Stimulated activated CD8-positive, alpha-beta memory T cell treated with anti-CD3 and anti-CD28 coated beads, Interleukin-15, amount 100 ng/mL, for 4 hours (primary cell): ENCODE data around the gene ZDBF2.
"Not testable (repeated sequence)": the region's sequence is repeated elsewhere in the genome, so short reads cannot be mapped to it uniquely, and the experiment has no call there.

Experiments
- DNase-seq, 2 donors: peaks; one replicate each; pipeline ENCODE4 v3.0.0-alpha.2; 2020; ENCODE audit warnings: low read depth in 2 of 2

ZDBF2 gene

DNA sequence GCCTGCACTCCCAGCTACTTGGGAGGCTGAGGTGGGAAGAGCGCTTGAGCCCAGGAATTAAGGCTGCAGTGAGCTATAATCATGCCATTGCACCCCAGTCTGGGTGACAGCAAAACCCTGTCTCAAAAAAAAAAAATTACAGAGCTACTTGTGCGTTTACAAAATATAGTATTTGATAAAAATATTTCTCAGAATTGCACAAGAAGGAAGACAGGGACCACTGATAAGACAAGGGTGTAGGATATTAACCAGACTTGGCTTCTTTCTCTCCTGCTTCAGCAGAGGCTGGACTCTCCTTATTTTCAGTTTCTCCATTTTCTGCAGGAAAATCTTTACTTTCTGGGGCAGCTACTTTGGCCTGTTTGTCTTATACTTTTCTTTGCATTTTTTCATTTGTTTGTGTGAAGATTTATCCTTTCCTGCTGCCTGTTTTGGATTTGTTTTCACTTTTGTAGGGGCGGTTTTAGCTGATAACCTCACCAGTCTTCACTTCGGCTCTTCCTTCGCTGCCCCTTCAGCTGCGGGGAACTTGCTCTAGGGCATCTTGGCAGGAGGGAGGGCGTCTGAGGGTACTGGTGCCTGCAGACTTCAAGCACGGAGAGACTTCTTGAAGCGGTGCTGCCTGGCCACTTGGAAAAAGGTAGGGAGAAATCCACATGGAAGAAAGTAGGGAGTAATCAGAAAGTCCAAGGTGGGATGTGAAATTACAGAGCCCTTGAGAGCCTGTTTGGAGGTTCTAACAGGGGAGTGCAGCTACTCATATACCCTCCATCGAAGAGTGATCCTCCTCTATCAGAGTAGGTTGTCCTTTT is 14.9 kb upstream of the ZDBF2 start:
- no peak for DNase-seq

GRCh38 chr2:206260188-206261012 is 14.1 kb upstream of the ZDBF2 start:
- DNase-seq, result no peak

DNA sequence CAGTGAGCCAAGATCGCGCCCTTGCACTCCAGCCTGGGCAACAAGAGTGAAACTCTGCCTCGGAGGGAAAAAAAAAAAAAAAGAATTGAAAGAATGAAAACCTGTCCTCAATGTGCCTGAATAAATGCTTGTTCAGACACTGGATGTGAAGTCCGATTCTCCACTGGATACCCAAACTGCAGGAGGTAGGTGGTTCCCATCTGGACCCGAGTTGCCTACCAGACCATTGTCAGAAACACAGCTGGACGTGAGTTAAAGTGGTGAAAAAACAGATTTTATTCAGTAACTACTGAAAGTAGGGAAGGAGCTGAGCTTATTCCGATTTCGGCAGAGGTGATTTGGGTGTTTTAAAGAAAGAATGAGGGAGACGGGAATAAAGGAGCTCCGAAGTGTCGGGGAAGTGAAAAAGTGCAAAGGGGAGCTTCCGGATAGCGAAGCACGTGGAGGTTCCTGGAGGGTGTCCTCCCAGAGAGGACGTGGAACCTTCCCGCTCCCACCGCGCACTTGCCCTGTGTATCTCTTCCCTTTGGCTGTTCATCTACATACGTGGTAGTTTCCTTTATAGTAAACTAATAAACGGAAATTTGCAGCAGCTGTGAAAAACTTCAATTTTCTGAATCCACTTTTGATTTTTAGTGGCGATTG is 10.4 kb upstream of the ZDBF2 start:
- no peak for DNase-seq

DNA sequence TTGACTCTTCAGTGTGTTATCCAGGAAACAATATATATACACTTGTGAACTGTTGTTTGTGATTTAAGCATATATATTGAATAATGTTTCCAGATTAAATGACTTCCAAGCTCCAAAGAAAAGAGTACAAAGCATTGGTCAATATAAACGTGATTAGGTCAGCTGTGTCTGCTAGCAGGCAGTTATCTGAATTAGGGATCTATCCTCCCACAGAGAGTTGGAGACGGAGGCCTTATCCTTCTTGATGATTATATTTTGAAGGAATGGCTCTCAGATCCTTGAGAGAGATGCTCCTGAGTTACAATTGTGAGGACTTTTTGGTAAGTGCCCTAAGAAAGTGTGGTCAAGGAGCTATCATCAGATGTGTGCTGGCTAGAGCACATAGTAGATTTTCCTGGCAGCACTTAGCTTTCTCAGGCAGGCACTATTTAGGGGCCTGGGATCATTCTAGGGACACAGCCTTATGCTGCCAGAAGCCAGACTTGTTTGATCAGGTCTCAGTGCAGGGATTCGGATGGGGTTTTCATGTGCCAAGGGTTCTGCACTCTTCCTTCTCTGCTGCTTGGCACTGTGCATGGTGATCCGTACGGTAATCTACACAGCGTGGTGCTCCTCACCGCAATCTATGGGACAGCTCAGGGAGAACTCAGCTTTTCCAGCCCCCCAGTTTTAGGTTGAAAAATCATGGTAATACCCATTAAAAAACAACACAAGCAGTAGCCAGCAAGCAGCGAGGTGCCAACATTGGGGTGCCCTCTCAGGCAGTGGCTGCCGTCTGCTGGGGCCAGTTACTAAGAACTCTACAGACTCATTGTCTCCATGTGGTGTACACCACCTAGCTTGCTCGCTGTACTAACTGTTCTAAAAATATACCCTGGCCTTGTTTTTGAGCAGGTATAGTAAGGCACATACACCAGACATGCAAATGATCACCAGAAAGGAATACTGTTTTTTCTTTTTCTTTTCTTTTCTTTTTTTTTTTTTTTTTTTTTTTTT is 8.0 kb upstream of the ZDBF2 start:
- DNase-seq, result no peak

GRCh38 chr2:206267567-206267966 is 6.9 kb upstream of the ZDBF2 start:
- DNase-seq, result no peak

DNA sequence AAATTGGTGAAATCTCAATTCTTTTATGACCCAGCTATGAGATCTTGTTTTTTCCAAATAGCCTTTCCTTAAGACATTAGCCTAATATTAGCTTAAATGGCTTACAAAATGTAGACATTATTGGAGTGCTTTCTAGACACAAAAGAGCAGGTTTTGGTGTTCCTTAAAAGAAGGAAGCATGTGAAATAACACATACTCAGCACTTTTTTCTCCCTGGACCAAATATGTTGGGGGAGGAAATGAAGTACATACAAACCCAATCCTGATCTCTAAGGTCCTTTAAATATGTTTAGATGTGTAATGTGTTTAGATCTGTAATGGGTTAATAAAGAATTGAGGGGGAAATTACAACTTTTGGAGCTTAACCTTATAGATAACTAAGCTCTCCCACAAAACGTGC is 3.4 kb upstream of the ZDBF2 start:
- no peak for DNase-seq

GRCh38 chr2:206273905-206274304 is 558 bp upstream of the ZDBF2 start:
- no peak for DNase-seq

- DNase-seq, result no peak
These were observed 1.0 kb downstream of the ZDBF2 start for GRCh38 chr2:206275312-206276055.

DNA sequence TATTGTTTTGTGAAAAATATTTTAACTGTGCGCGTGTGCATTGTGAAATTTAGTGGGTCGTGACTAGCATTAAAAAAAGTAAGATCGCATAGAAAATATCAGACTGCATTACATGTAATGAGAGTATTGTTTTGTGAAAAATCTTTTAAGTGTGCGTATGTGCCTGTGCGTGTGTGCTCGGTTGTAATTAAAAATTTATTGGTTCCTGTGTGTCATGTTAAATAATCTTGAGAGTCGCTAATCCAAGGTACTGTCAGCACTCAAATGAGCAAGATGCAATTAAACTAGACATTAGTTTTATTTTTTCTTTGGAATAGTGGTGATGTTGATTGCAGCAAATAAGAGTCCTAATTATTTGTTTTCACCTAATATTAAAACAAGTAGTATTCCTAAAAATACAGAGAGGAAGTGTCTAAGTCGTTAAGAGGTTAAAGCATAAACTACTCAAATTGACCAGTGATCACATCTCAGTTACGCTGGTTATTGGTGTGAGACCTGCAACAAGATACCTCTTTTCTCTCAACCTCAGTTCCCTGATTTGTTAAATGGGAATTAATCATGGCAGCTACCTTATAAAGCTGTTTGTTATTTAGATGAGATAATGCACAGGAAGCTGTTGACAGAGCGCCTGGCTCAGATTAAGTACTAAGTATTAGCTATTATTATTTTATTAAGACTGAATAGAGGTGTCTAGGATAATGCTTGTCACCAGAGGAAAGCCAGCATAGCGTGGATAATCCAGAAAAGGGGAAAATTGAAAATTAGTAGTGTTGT is 1.9 kb downstream of the ZDBF2 start:
- no peak for DNase-seq

DNA sequence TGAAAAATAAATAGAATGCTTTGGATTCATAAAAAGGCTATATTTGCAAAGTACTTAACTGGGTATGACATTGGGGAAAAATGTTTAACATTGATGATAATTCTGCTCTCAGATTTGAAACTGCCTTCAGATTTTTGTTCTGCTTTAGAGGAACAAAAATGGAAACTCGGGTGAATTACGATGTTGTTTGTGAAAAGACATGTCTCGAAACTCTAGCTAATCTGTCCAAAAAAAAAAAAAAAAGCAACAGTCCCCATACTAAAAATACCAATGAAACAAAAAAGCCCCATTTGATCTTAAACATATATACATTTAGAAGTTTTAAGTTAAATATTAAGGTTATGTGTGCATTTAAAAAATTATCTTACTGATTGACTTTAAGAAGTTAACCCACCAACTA is 3.0 kb downstream of the ZDBF2 start:
- DNase-seq, result no peak

DNA sequence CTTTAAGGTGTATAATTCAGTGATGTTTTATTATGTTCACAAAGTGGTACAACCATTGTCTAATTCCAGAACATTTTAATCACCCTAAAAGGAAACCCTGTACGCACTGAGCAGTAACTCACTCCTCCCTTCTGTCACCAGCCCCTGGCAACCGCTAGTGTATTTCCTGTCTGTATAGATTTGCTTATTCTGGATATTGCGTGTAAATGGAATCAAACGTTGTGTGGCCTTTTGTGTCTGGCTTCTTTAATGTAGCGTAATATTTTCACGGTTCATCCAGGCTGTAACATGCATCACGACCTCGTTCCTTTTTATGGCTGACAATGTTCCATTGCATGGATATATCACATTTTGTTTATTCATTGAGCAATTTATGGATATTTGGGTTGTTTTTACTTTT is 8.3 kb downstream of the ZDBF2 start:
- DNase-seq, result no peak

DNA sequence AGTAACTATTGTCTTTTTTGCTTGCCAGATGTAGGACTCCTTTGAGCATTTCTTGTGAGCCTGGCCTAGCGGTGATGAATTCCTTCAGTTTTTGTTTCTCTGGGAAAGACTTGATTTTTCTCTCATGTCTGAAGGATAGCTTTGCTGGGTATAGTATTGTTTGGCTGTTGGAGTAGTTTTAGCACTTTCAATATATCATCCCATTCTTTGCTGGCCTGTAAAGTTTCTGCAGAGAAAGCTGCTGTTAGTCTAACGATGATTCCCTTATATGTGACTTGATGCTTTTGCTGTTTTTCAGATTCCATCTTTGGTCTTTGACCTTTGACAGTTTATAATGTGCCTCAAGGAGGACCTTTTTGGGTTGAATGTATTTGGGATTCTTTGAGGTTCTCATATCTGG is 12.7 kb downstream of the ZDBF2 start:
- DNase-seq, result no peak

DNA sequence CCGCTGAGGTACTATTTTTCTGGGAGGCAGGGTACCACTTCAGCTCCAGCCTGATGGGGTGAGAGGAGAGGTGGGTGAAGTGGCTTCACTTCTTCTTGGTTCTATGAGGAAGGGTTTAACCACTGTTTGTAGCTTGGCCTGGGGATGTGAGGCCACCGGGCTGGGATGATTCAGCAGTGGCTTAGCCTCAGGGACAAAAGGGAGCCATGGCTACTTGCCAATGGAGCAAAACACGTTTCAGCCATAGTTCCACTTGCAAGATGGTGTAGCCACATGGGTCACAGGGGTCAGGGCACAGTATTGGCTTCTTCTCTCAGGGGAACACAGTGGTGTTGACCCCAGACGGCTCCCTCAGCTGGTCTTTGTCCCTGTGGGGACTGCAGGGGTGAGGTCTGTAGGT is 14.9 kb downstream of the ZDBF2 start:
- no peak for DNase-seq

DNA sequence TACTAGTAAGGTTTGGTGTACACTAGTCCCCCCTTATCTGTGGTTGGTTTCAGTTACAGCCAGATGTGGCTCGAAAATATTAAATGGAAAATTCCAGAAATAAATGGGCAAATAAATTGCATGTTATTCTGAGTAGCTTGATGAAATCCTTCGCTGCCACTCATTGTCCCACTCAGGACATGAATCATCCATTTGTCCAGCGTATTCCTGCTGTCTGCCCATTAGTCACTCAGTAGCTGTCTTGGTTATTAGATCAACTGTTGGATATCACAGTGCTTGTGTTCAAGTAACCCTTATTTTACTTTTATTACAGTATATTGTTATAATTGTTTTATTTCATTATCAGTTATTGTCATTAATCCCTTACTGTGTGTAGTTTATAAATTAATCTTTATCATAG is 21.7 kb downstream of the ZDBF2 start:
- DNase-seq, result no peak

- not testable (repeated sequence) for DNase-seq
These were observed 25.1 kb downstream of the ZDBF2 start for GRCh38 chr2:206299608-206300007.

- no peak for DNase-seq
These were observed 31.2 kb downstream of the ZDBF2 start for GRCh38 chr2:206305523-206306245.

- no peak for DNase-seq
These were observed 36.6 kb downstream of the ZDBF2 start for GRCh38 chr2:206311026-206311425.

DNA sequence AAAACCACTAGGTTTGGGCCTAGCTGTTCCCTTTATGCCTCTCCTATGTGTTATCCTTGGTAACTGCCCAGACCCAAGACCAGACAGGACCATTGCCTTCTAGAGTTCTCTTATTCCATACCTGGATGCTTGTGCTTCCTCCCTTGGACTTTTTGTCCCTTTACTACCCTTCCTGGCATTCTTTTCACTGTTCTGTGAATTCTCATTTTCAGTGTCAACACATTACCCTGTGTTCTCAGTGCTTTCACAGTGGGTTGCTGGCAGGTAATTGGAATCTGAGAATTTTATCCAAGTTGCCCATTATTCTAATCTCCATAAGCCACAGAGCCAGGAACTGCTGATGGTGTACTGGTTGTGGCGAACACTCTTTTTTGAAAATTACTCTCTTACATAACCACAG is 41.7 kb downstream of the ZDBF2 start:
- DNase-seq, result no peak

GRCh38 chr2:206323033-206323432 is 48.6 kb downstream of the ZDBF2 start:
- no peak for DNase-seq
